K562 (cell line): ENCODE data around the gene GLRA2. TPM values are rescaled to one million over a fixed set of nuclear protein-coding genes. Genes with fewer than 3 reads are reported as not detected.

Experiments used
- ATAC-seq: fragments of 200-7000 bp; cut with Tn5 transposase; 3 replicates; pipeline ENCODE4 v1.9.1; 2020; ENCODE audit warnings: moderate library complexity
- BruUV-seq: library from RNA; stranded (reverse); fragments of 400-500 nt; replicated peaks from 2 replicates; lab custom pipeline; 2021; lab: Mats Ljungman, UMichigan
- CTCF ChIA-PET: fragments of 300-600 bp; formaldehyde crosslinking; extraction: SDS; loops from one replicate; lab custom pipeline; 2021; ENCODE audit warnings: low intra/inter-chr PET ratio; lab: Yijun Ruan, JAX
- POLR2A ChIA-PET: fragments of 300-600, 350-650 bp; sonication (Branson Sonifier 250); formaldehyde crosslinking; extraction: SDS; loops from one replicate; lab custom pipeline; 2021; ENCODE audit warnings: antibody characterized with exemption, inconsistent platforms; lab: Yijun Ruan, JAX
- DNase-seq, 4 experiments: peaks; one replicate each; pipeline versions ENCODE4 v3.0.0 to v3.0.0-alpha.2; 2011 to 2018; ENCODE audit warnings: low spot score in 3 of 4, mixed read lengths in 3 of 4; ENCODE audit errors: extremely low read depth in 1 of 4
- FAIRE-seq: peaks from 2 replicates; lab custom pipeline; 2011; peaks lifted over from hg19 to GRCh38; lab: Jason Lieb, UNC
- H2AFZ ChIP-seq: 2 replicates; pipeline ENCODE4 v1.6.0; 2011; ENCODE audit warnings: low read depth, low read length, control low read depth, inconsistent platforms
- H3K27ac ChIP-seq: fragments of 200-600 bp; 3 replicates; pipeline ENCODE4 v1.8.0; 2011; ENCODE audit warnings: low read depth, mild to moderate bottlenecking, control low read depth, inconsistent platforms, low read length, moderate library complexity, mixed read lengths; ENCODE audit errors: extremely low read depth
- H3K27me3 ChIP-seq, 2 experiments: fragments of 300-600 bp in 1 of 2; 2 replicates in 1 of 2; 3 replicates in 1 of 2; pipeline versions ENCODE4 v1.6.0 to v1.8.0; 2011; ENCODE audit warnings: inconsistent platforms in 2 of 2, low read length in 2 of 2, mild to moderate bottlenecking in 1 of 2, mixed read lengths in 1 of 2, moderate library complexity in 1 of 2; ENCODE audit not compliant: control insufficient read depth in 2 of 2, insufficient read depth in 2 of 2
- H3K36me3 ChIP-seq: fragments of 300-600 bp; 3 replicates; pipeline ENCODE4 v1.8.0; 2011; ENCODE audit warnings: mild to moderate bottlenecking, low read length, inconsistent platforms; ENCODE audit not compliant: control insufficient read depth, insufficient read depth
- H3K4me1 ChIP-seq, 2 experiments: fragments of 200-600 bp in 1 of 2; replicated peaks in 1 of 2; 2 replicates in 1 of 2; 3 replicates in 1 of 2; pipeline versions ENCODE4 v1.5.1 to v1.8.0; 2011; ENCODE audit warnings: inconsistent platforms in 2 of 2, low read length in 2 of 2, mild to moderate bottlenecking in 1 of 2, mixed read lengths in 1 of 2, moderate library complexity in 1 of 2; ENCODE audit not compliant: control insufficient read depth in 2 of 2, insufficient read depth in 2 of 2
- H3K4me2 ChIP-seq: 2 replicates; pipeline ENCODE4 v1.6.1; 2011; ENCODE audit warnings: low read length, control low read depth, inconsistent platforms, mixed read lengths; ENCODE audit not compliant: insufficient read depth
- H3K4me3 ChIP-seq: fragments of 200-600 bp; sonication (generic), shearing (Covaris generic); 2 replicates; pipeline ENCODE4 v1.5.1; 2016; ENCODE audit warnings: control low read depth, inconsistent platforms
- H3K79me2 ChIP-seq: fragments of 200-600 bp; 3 replicates; pipeline ENCODE4 v1.8.0; 2011; ENCODE audit warnings: low read length, inconsistent platforms; ENCODE audit not compliant: control insufficient read depth, insufficient read depth
- H3K9ac ChIP-seq, 2 experiments: 2 replicates each; pipeline versions ENCODE4 v1.6.0 to v1.6.1; 2011; ENCODE audit warnings: low read depth in 2 of 2, low read length in 2 of 2, control low read depth in 1 of 2, inconsistent platforms in 1 of 2, mild to moderate bottlenecking in 1 of 2, mixed read lengths in 1 of 2; ENCODE audit not compliant: insufficient read depth in 1 of 2
- H3K9me1 ChIP-seq: one replicate; pipeline ENCODE4 v1.6.0; 2011; ENCODE audit warnings: inconsistent platforms, mild to moderate bottlenecking, low read length, moderate library complexity; ENCODE audit not compliant: control insufficient read depth, insufficient read depth
- H3K9me3 ChIP-seq: replicated peaks from 2 replicates; pipeline ENCODE4 v1.5.1; 2011; ENCODE audit warnings: low read depth, low read length, inconsistent platforms; ENCODE audit not compliant: control insufficient read depth, insufficient read depth
- H4K20me1 ChIP-seq: replicated peaks from 2 replicates; pipeline ENCODE4 v1.6.1; 2011; ENCODE audit warnings: low read length, inconsistent platforms, mixed read lengths; ENCODE audit not compliant: control insufficient read depth, insufficient read depth
- ARID1B ChIP-seq: fragments of 450-650 bp; IDR thresholded peaks from 2 replicates; pipeline ENCODE4 v1.6.1; 2016; ENCODE audit warnings: antibody characterized with exemption, mild to moderate bottlenecking, inconsistent platforms
- BRF1 ChIP-seq: IDR thresholded peaks from 3 replicates; pipeline ENCODE4 v1.6.1; 2011; ENCODE audit warnings: borderline replicate concordance, mild to moderate bottlenecking; ENCODE audit not compliant: insufficient read length; ENCODE audit errors: extremely low read depth
- CEBPG ChIP-seq, 3 experiments: fragments of 200-800 bp in 1 of 3; sonication (Bioruptor generic) in 1 of 3; sonication (generic) in 1 of 3; formaldehyde crosslinking in 1 of 3; IDR thresholded peaks in 2 of 3; conservative IDR thresholded peaks in 1 of 3; 2 replicates each; pipeline versions ENCODE4 v1.6.1 to v1.8.0; 2016 to 2022; ENCODE audit warnings: missing compliant biosample characterization in 2 of 3, missing genetic modification characterization in 2 of 3, mild to moderate bottlenecking in 1 of 3, missing genetic modification reagents in 1 of 3
- ERF ChIP-seq: fragments of 450-650 bp; formaldehyde crosslinking; IDR thresholded peaks from 2 replicates; pipeline ENCODE4 v1.4.0; 2020; ENCODE audit warnings: mild to moderate bottlenecking, mixed read lengths
- FOXJ2 ChIP-seq: fragments of 200-800 bp; sonication (Bioruptor generic); IDR thresholded peaks from 2 replicates; pipeline ENCODE4 v1.6.1; 2016; ENCODE audit warnings: missing genetic modification characterization, missing compliant biosample characterization
- MTA1 ChIP-seq: fragments of 450-650 bp; IDR thresholded peaks from 2 replicates; pipeline ENCODE4 v1.6.1; 2017; ENCODE audit warnings: borderline replicate concordance
- NFIC ChIP-seq: fragments of 450-650 bp; IDR thresholded peaks from 2 replicates; pipeline ENCODE4 v1.6.1; 2017; ENCODE audit warnings: mild to moderate bottlenecking, inconsistent platforms
- POU5F1 ChIP-seq: fragments of 150-350 bp; IDR thresholded peaks from 2 replicates; pipeline ENCODE4 v1.6.1; 2014; ENCODE audit warnings: borderline replicate concordance, low read length, low read depth, mild to moderate bottlenecking; ENCODE audit not compliant: partially characterized antibody
- TRIM28 ChIP-seq: fragments of 450-650 bp; IDR thresholded peaks from 2 replicates; pipeline ENCODE4 v1.6.1; 2017
- WGBS: fragments of 100-300 bp; shearing (Covaris generic); methylation state at CpG from one replicate; pipeline ENCODE4 v1.1.6; 2016; ENCODE audit warnings: low coverage, mixed read lengths; ENCODE audit not compliant: insufficient coverage; ENCODE audit errors: missing lambda C conversion rate; 5-methylcytosine and 5-hydroxymethylcytosine counted together
- in situ Hi-C: fragments of 300-500 bp; cut with MboI; formaldehyde crosslinking; loops from 4 replicates; pipeline ENCODE4 v1.15.0; 2018; ENCODE audit warnings: inconsistent platforms, mixed read lengths
- intact Hi-C: fragments of 100-400 bp; cut with micrococcal nuclease; formaldehyde crosslinking; loops from 2 replicates; pipeline ENCODE4 v1.14.2; 2022
- polyA plus RNA-seq, 8 experiments: library from polyadenylated mRNA; depleted of rRNA in 4 of 8; stranded (reverse) in 5 of 8; unstranded in 3 of 8; fragments of >200 nt; fragmentation: Nextera tagmentation in 2 of 8; fragmentation: Illumina TruSeq in 1 of 8; extraction: Ambion mirVana in 2 of 8; extraction: Trizol in 1 of 8; gene quantifications; 2 replicates each; pipeline versions ENCODE4 v1.2.1 to v1.2.3, GENCODE V29; 2011 to 2014; ENCODE audit warnings: inconsistent platforms in 1 of 8, missing spikeins in 1 of 8
- total RNA-seq, 7 experiments: library from RNA; depleted of rRNA in 6 of 7; stranded (reverse); fragments of >200 nt in 6 of 7; fragmentation: Illumina TruSeq in 2 of 7; extraction: Trizol in 2 of 7; gene quantifications; 2 replicates each; pipeline versions ENCODE4 v1.2.1 to v1.2.3, GENCODE V29; 2011 to 2021; ENCODE audit warnings: low replicate concordance in 1 of 7

GLRA2 gene
- total and polyA plus RNA-seq, 9 of the 15 experiments (the other 6 are each of a cell fraction or from before 2014, with no cell fraction given), result not detected

GRCh38 chrX:14496674-14497073 lies 32.7 kb upstream of the GLRA2 start:
- BruUV-seq, result no TSS peak
- intact Hi-C loops (no loop called here), in situ Hi-C loops (no loop called here)
- H3K4me3 ChIP-seq, result no peak overlapping the region
- ATAC-seq, result no peak
- H3K4me2 ChIP-seq, result no peak overlapping the region
- ChIA-PET POLR2A (no interaction called here), CTCF (no interaction called here)
- H3K9me1 ChIP-seq, result no peaks in the 10 kb centered on the region
- H3K36me3 ChIP-seq, result no peaks in the 10 kb centered on the region
- no peaks in the 10 kb centered on the region for H4K20me1 ChIP-seq
- no peak for FAIRE-seq
- no peak overlapping the region for H3K9ac ChIP-seq
- WGBS, result 0% methylated on average over 3 of the region's 3 CpGs
- H2AFZ ChIP-seq, result no peak overlapping the region
- H3K27ac ChIP-seq, result no peak overlapping the region
- no peaks in the 10 kb centered on the region for H3K9me3 ChIP-seq
- no peak for TF ChIP-seq MTA1
- no peak for TF ChIP-seq ERF (CRISPR knock-in tag)
- TF ChIP-seq TRIM28, result no peak
- no peak for TF ChIP-seq POU5F1
- no peak for TF ChIP-seq NFIC
- no peak for TF ChIP-seq ARID1B
- no peak for TF ChIP-seq FOXJ2 (tag)
- no peak for TF ChIP-seq BRF1
- no peak for TF ChIP-seq CEBPG (CRISPR knock-in tag; IDR thresholded peaks at IDR 0.05)
- no peak for TF ChIP-seq CEBPG (tag; conservative IDR thresholded peaks at IDR 0.05 in 1 of 2, IDR thresholded peaks at IDR 0.05 in 1 of 2)
- H3K4me1 ChIP-seq, result no peaks in the 10 kb centered on the region
- no peaks in the 10 kb centered on the region for H3K27me3 ChIP-seq
- no peaks in the 10 kb centered on the region for H3K79me2 ChIP-seq
- DNase-seq, result no peak
